ENCODE data around the gene TAF8. TPM values are rescaled to one million over a fixed set of nuclear protein-coding genes. Genes with fewer than 3 reads are reported as not detected.
A peak's percentile ranks its signal among the peaks of the same experiment; 100 is the strongest.

TAF8 gene
- total RNA-seq, 1 donor, result 11.9 TPM

GRCh38 chr6:42078386-42078785 lies 28.1 kb downstream of the TAF8 start:
- no peak overlapping the region for H3K4me3 ChIP-seq (ENCODE audit: low read depth, low read length)
- no peak for TF ChIP-seq CTCF (IDR thresholded peaks at IDR 0.05; ENCODE audit: insufficient read depth, low read length)
- DNase-seq (ENCODE audit: low read depth), result no peak

- TF ChIP-seq CTCF (IDR thresholded peaks at IDR 0.05; ENCODE audit: insufficient read depth, low read length), result no peak
- no peak for DNase-seq (ENCODE audit: low read depth)
- no peak overlapping the region for H3K4me3 ChIP-seq (ENCODE audit: low read depth, low read length)
Measured at GRCh38 chr6:42079941-42080464, 29.7 kb downstream of the TAF8 start.

- no peak for TF ChIP-seq CTCF (IDR thresholded peaks at IDR 0.05; ENCODE audit: insufficient read depth, low read length)
- DNase-seq (ENCODE audit: low read depth), result no peak
- H3K4me3 ChIP-seq (ENCODE audit: low read depth, low read length), result no peak overlapping the region
Measured at GRCh38 chr6:42083530-42083929, 33.2 kb downstream of the TAF8 start.

GRCh38 chr6:42084889-42085288 lies 34.6 kb downstream of the TAF8 start:
- DNase-seq (ENCODE audit: low read depth), result peak; percentile 19
- H3K4me3 ChIP-seq (ENCODE audit: low read depth, low read length), result no peak overlapping the region
- peak; percentile 38 for TF ChIP-seq CTCF (IDR thresholded peaks at IDR 0.05; ENCODE audit: insufficient read depth, low read length)

GRCh38 chr6:42086046-42087035 lies 36.0 kb downstream of the TAF8 start:
- H3K4me3 ChIP-seq (ENCODE audit: low read depth, low read length), result no peak overlapping the region
- no peak for DNase-seq (ENCODE audit: low read depth)

GRCh38 chr6:42088101-42088591 lies 37.8 kb downstream of the TAF8 start:
- no peak for TF ChIP-seq CTCF (IDR thresholded peaks at IDR 0.05; ENCODE audit: insufficient read depth, low read length)
- DNase-seq (ENCODE audit: low read depth), result peak; percentile 22
- no peak overlapping the region for H3K4me3 ChIP-seq (ENCODE audit: low read depth, low read length)

More at GRCh38 chr6:42086046-42087035, 36.0 kb downstream of the TAF8 start:
- peak; percentile 20 for TF ChIP-seq CTCF (IDR thresholded peaks at IDR 0.05; ENCODE audit: insufficient read depth, low read length)
